Parathyroid adenoma (tissue), 2 donors: ENCODE results near the gene CYB5A.

Source experiments
- H2AFZ ChIP-seq: fragments of 300-600 bp; sonication (generic); one replicate; pipeline ENCODE4 v1.7.0; 2017; ENCODE audit warnings: antibody characterized with exemption, mild to moderate bottlenecking
- H3K27ac ChIP-seq: fragments of 300-600 bp; sonication (generic); one replicate; pipeline ENCODE4 v1.7.0; 2017
- H3K27me3 ChIP-seq: fragments of 300-600 bp; sonication (generic); one replicate; pipeline ENCODE4 v1.7.0; 2017; ENCODE audit warnings: low read length; ENCODE audit not compliant: control insufficient read depth, insufficient read depth
- H3K36me3 ChIP-seq: fragments of 300-600 bp; sonication (generic); one replicate; pipeline ENCODE4 v1.7.0; 2017; ENCODE audit warnings: low read length; ENCODE audit not compliant: control insufficient read depth, insufficient read depth
- H3K4me1 ChIP-seq: fragments of 300-600 bp; sonication (generic); one replicate; pipeline ENCODE4 v1.7.0; 2017; ENCODE audit warnings: control low read depth
- H3K4me2 ChIP-seq: fragments of 300-600 bp; sonication (generic); one replicate; pipeline ENCODE4 v1.7.0; 2017; ENCODE audit warnings: low read length
- H3K4me3 ChIP-seq: fragments of 300-600 bp; sonication (generic); one replicate; pipeline ENCODE4 v1.7.0; 2017; ENCODE audit warnings: low read depth, low read length
- H3K79me2 ChIP-seq: fragments of 300-600 bp; sonication (generic); one replicate; pipeline ENCODE4 v1.7.0; 2017; ENCODE audit warnings: control low read depth
- H3K9ac ChIP-seq: fragments of 300-600 bp; sonication (generic); one replicate; pipeline ENCODE4 v1.7.0; 2017; ENCODE audit warnings: mild to moderate bottlenecking
- H3K9me3 ChIP-seq: fragments of 300-600 bp; sonication (generic); one replicate; pipeline ENCODE4 v1.7.0; 2017; ENCODE audit warnings: low read length; ENCODE audit not compliant: control insufficient read depth
- CTCF ChIP-seq: fragments of 300-600 bp; sonication (generic); IDR thresholded peaks from one replicate; pipeline ENCODE4 v1.7.0; 2017; ENCODE audit warnings: antibody characterized with exemption, mild to moderate bottlenecking
- donor health status: primary hyperparathyroidism.

Gene CYB5A

DNA sequence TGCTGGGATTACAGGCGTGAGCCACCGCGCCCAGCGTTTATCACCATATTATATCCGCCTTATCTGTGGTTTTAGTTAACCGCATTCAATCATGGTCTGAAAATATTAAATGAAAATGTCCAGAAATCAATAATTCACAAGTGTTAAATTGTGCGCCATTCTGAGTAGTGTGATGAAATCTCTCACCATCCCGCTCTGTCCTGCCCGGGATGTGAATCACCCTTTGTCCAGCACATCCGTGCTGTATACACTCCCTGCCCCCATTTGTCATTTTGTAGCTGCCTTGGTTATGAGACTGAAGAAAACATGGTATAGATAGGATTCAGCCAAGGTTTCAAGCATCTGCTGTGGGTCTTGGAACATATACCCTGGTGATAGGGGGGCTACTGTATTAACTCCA is 72.7 kb downstream of the CYB5A start:
- no peak overlapping the region for H3K9ac ChIP-seq
- TF ChIP-seq CTCF, result no peak
- H3K4me3 ChIP-seq, result no peak overlapping the region
- H3K27me3 ChIP-seq, result no peaks in the 10 kb centered on the region
- no peaks in the 10 kb centered on the region for H3K9me3 ChIP-seq
- H3K4me1 ChIP-seq, result no peaks in the 10 kb centered on the region
- H3K4me2 ChIP-seq, result no peak overlapping the region
- H3K79me2 ChIP-seq, result no peaks in the 10 kb centered on the region
- no peaks in the 10 kb centered on the region for H3K36me3 ChIP-seq
- no peak overlapping the region for H2AFZ ChIP-seq
- no peak overlapping the region for H3K27ac ChIP-seq

DNA sequence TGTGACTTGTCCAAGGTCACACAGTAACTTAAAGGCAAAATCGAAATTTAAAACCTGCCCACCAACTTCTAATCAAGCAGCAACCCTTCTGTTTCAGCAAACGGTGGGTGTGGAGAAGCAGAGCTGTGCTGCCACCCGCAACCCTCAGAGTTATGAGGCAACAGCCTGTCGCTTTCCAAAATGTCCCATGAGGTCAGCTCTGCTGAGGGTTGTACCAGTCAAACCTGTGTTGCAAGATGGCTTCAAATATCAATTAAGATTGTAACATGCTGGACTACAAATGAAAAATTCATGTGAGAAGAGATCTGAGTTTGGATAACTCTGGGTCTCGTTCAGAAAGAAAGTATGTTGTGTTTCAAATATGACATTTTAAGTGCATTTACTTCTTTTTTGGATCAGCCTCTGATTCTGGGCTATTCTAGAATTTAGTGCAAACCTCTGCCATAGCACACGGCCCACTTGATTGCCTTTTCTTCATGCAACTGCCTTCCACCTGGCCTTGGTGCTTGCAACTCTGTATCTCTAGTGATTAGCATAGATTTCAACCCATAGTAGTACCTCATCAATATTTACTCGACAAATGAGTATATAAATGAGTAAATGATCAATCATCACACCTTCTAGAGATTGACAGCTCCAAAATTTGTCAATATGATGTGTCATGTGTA is 74.2 kb downstream of the CYB5A start:
- no peak overlapping the region for H3K9ac ChIP-seq
- no peaks in the 10 kb centered on the region for H3K27me3 ChIP-seq

DNA sequence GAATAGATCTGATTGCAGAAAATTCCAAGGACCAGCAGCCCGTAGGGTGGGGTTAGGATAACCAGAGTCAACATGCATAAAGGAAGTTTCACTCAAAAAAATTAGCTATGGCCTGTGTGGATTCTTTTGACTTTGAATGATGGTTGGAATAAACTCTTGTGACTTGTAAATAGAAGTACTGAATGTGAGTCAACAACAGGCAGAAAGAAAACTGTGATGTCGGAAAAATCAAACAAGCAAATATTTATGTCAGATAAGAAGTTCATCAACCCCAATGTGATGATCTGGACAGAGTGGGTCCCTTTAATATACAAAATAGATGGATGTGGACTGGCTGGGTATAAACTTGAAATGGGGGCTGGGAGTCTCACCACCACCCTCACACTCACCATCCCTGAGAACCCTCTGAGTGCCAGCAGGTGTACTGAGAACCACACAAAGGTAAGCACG is 75.1 kb downstream of the CYB5A start:
- H2AFZ ChIP-seq, result no peak overlapping the region
- H3K4me3 ChIP-seq, result no peak overlapping the region
- H3K27ac ChIP-seq, result no peak overlapping the region
- H3K9ac ChIP-seq, result no peak overlapping the region
- no peak for TF ChIP-seq CTCF
- no peaks in the 10 kb centered on the region for H3K79me2 ChIP-seq
- no peaks in the 10 kb centered on the region for H3K9me3 ChIP-seq
- no peaks in the 10 kb centered on the region for H3K27me3 ChIP-seq
- no peak overlapping the region for H3K4me2 ChIP-seq
- H3K36me3 ChIP-seq, result no peaks in the 10 kb centered on the region
- no peaks in the 10 kb centered on the region for H3K4me1 ChIP-seq

More for the DNA sequence above, 74.2 kb downstream of the CYB5A start:
- no peaks in the 10 kb centered on the region for H3K9me3 ChIP-seq
- H3K79me2 ChIP-seq, result no peaks in the 10 kb centered on the region
- no peak overlapping the region for H2AFZ ChIP-seq
- no peak for TF ChIP-seq CTCF
- no peak overlapping the region for H3K27ac ChIP-seq
- H3K4me1 ChIP-seq, result no peaks in the 10 kb centered on the region
- H3K36me3 ChIP-seq, result no peaks in the 10 kb centered on the region
- no peak overlapping the region for H3K4me3 ChIP-seq
- H3K4me2 ChIP-seq, result no peak overlapping the region

DNA sequence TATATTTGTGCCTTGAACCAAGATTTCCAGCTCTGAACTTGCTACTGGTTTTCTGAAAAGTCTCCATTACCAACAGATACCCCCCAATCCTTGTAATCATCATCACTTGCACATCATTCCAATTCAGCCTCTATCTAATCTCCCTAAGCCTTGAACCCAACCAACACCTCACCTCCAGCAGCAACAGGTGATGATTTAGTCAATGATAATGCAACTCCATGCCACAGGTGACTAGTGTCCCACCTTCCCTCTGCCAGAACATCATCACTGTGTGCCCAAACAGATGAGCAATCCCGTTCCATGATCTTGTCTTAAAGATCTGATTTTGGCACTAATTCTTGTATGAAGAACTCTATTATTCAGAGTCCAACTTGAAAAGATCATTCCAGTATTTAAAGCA is 75.9 kb downstream of the CYB5A start:
- Histone ChIP-seq H3K27ac (no peak overlapping the region), H3K27me3 (no peaks in the 10 kb centered on the region), H3K79me2 (no peaks in the 10 kb centered on the region), H3K4me3 (no peak overlapping the region), H3K4me2 (no peak overlapping the region), H2AFZ (no peak overlapping the region), H3K36me3 (no peaks in the 10 kb centered on the region), H3K9me3 (no peaks in the 10 kb centered on the region), H3K9ac (no peak overlapping the region), H3K4me1 (no peaks in the 10 kb centered on the region)
- no peak for TF ChIP-seq CTCF

DNA sequence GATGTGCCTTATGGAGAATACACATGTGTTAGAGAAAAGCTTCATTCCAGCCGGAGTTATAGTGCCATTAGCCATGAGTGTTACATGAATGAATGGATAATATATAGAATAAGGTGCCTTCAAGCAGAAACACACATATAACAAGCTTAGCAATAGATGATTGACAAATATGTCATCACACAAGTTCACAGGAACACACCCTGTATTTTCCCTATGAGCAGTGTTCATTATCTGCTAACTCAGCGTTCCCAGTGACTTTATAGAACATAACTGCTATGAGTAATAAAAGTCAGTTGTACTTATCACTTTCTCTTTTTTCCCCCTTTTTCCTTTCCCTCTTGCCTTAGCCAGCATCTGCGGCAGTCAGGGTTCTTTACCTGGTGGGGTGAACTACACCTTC is 78.3 kb downstream of the CYB5A start:
- Histone ChIP-seq H3K36me3 (no peaks in the 10 kb centered on the region), H2AFZ (no peak overlapping the region), H3K4me1 (no peaks in the 10 kb centered on the region), H3K4me3 (no peak overlapping the region), H3K4me2 (no peak overlapping the region), H3K27ac (no peak overlapping the region), H3K27me3 (no peaks in the 10 kb centered on the region), H3K9me3 (no peaks in the 10 kb centered on the region), H3K9ac (no peak overlapping the region), H3K79me2 (no peaks in the 10 kb centered on the region)
- no peak for TF ChIP-seq CTCF
